MM.1S (cell line): ENCODE measurements around the gene ACACB.

Source experiments
- EZH2 ChIP-seq: fragments of 300-600 bp; sonication (generic); optimal IDR thresholded peaks from 2 replicates; pipeline ENCODE3; 2017; ENCODE audit warnings: low read depth, mild to moderate bottlenecking, antibody characterized with exemption, low read length, mixed read lengths
- TF ChIP-seq, protein P1 (sequence below): fragments of 300-600 bp; sonication (generic); IDR thresholded peaks from 2 replicates; pipeline ENCODE4 v1.5.1; 2016; ENCODE audit warnings: antibody characterized with exemption, low read length, mixed read lengths

DNA sequence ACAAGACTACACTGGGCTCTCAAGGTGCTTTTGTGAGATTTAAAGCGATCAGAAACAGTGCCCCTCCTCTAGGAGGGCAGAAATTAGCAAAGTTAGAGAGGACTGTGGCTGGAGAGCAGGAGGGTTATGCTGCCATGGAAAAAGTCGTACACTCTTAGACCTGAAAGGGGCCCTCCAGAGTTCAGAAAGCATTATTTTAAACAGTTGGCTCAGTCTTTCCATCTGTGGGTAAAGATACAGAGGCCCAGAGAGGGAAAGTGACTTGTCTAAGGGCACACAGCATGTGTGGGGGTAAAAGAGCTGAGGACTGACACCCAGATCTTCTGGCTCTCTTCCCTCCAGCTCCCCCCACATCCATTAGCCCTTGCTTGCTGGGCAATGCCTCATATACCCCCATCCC lies 145.6 kb downstream of the ACACB start:
- TF ChIP-seq, protein P1, sequence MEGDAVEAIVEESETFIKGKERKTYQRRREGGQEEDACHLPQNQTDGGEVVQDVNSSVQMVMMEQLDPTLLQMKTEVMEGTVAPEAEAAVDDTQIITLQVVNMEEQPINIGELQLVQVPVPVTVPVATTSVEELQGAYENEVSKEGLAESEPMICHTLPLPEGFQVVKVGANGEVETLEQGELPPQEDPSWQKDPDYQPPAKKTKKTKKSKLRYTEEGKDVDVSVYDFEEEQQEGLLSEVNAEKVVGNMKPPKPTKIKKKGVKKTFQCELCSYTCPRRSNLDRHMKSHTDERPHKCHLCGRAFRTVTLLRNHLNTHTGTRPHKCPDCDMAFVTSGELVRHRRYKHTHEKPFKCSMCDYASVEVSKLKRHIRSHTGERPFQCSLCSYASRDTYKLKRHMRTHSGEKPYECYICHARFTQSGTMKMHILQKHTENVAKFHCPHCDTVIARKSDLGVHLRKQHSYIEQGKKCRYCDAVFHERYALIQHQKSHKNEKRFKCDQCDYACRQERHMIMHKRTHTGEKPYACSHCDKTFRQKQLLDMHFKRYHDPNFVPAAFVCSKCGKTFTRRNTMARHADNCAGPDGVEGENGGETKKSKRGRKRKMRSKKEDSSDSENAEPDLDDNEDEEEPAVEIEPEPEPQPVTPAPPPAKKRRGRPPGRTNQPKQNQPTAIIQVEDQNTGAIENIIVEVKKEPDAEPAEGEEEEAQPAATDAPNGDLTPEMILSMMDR: no peak
- TF ChIP-seq EZH2: no peak
